H9 (cell line): ENCODE data around the gene CENPM. TPM values are rescaled to one million over a fixed set of nuclear protein-coding genes. Genes with fewer than 3 reads are reported as not detected.

ENCODE experiments used
- DNase-seq: peaks from one replicate; pipeline ENCODE4 v3.0.0-alpha.2; 2017
- H2AFZ ChIP-seq: one replicate; pipeline ENCODE4 v1.6.1; 2013; ENCODE audit warnings: mild to moderate bottlenecking, low read length, control low read depth, moderate library complexity
- H2AK5ac ChIP-seq: 2 replicates; pipeline ENCODE4 v1.6.1; 2013; ENCODE audit warnings: low read length, control low read depth, mixed read lengths; ENCODE audit not compliant: insufficient read length
- H2BK120ac ChIP-seq: one replicate; pipeline ENCODE4 v1.6.1; 2013; ENCODE audit warnings: low read depth, mild to moderate bottlenecking, low read length, control low read depth, inconsistent platforms; ENCODE audit not compliant: poor library complexity, severe bottlenecking
- H2BK12ac ChIP-seq: 2 replicates; pipeline ENCODE4 v1.6.1; 2013; ENCODE audit warnings: low read length, control low read depth, mixed read lengths, low read depth; ENCODE audit not compliant: insufficient read length
- H2BK15ac ChIP-seq: 2 replicates; pipeline ENCODE4 v1.6.1; 2013; ENCODE audit warnings: low read depth, low read length, control low read depth
- H2BK20ac ChIP-seq: one replicate; pipeline ENCODE4 v1.6.1; 2013; ENCODE audit warnings: low read depth, mild to moderate bottlenecking, low read length, control low read depth, inconsistent platforms; ENCODE audit not compliant: poor library complexity, severe bottlenecking
- H2BK5ac ChIP-seq: 2 replicates; pipeline ENCODE4 v1.6.1; 2013; ENCODE audit warnings: low read length, control low read depth, mixed read lengths; ENCODE audit not compliant: insufficient read length
- H3K14ac ChIP-seq: 2 replicates; pipeline ENCODE4 v1.6.1; 2013; ENCODE audit warnings: low read length, control low read depth; ENCODE audit not compliant: insufficient read depth
- H3K18ac ChIP-seq: 2 replicates; pipeline ENCODE4 v1.6.1; 2013; ENCODE audit warnings: low read depth, mild to moderate bottlenecking, mixed read lengths, low read length, control low read depth; ENCODE audit not compliant: insufficient read length
- H3K23ac ChIP-seq: 2 replicates; pipeline ENCODE4 v1.6.1; 2013; ENCODE audit warnings: low read length, control low read depth, mixed read lengths, low read depth; ENCODE audit not compliant: insufficient read length
- H3K23me2 ChIP-seq: 2 replicates; pipeline ENCODE4 v1.6.1; 2013; ENCODE audit warnings: low read depth, mild to moderate bottlenecking, mixed read lengths, low read length, control low read depth; ENCODE audit not compliant: insufficient read length, poor library complexity, severe bottlenecking
- H3K27ac ChIP-seq: 2 replicates; pipeline ENCODE4 v1.5.1; 2013; ENCODE audit warnings: low read length, control low read depth, mixed read lengths, low read depth; ENCODE audit not compliant: insufficient read length
- H3K27me3 ChIP-seq: 2 replicates; pipeline ENCODE4 v1.6.1; 2013; ENCODE audit warnings: low read length, control low read depth, inconsistent platforms; ENCODE audit not compliant: insufficient read depth
- H3K4ac ChIP-seq: 2 replicates; pipeline ENCODE4 v1.6.1; 2013; ENCODE audit warnings: low read depth, mild to moderate bottlenecking, control low read depth, inconsistent platforms, low read length, moderate library complexity
- H3K4me1 ChIP-seq: 2 replicates; pipeline ENCODE4 v1.6.1; 2013; ENCODE audit warnings: low read length, control low read depth, inconsistent platforms; ENCODE audit not compliant: insufficient read depth
- H3K4me2 ChIP-seq: 2 replicates; pipeline ENCODE4 v1.6.1; 2013; ENCODE audit warnings: low read length, control low read depth, mixed read lengths; ENCODE audit not compliant: insufficient read length, insufficient read depth
- H3K56ac ChIP-seq: 2 replicates; pipeline ENCODE4 v1.6.1; 2013; ENCODE audit warnings: low read depth, mild to moderate bottlenecking, mixed read lengths, low read length, control low read depth; ENCODE audit not compliant: insufficient read length
- H3K79me1 ChIP-seq: 2 replicates; pipeline ENCODE4 v1.6.1; 2013; ENCODE audit warnings: low read depth, mild to moderate bottlenecking, moderate library complexity, low read length, control low read depth, inconsistent platforms; ENCODE audit not compliant: insufficient read depth, poor library complexity, severe bottlenecking
- H3K79me2 ChIP-seq: 2 replicates; pipeline ENCODE4 v1.6.1; 2013; ENCODE audit warnings: low read length, control low read depth, inconsistent platforms; ENCODE audit not compliant: insufficient read depth
- H3K9ac ChIP-seq: 2 replicates; pipeline ENCODE4 v1.6.1; 2013; ENCODE audit warnings: low read length, control low read depth, mixed read lengths; ENCODE audit not compliant: insufficient read length; ENCODE audit errors: extremely low read depth
- H3K9me3 ChIP-seq: one replicate; pipeline ENCODE4 v1.6.1; 2013; ENCODE audit warnings: low read depth, low read length, inconsistent platforms; ENCODE audit not compliant: control insufficient read depth
- H3T11ph ChIP-seq: one replicate; pipeline ENCODE4 v1.6.1; 2013; ENCODE audit warnings: mild to moderate bottlenecking, low read length, control low read depth, inconsistent platforms
- H4K20me1 ChIP-seq: one replicate; pipeline ENCODE4 v1.6.1; 2013; ENCODE audit not compliant: control insufficient read depth, insufficient read length, insufficient read depth
- H4K5ac ChIP-seq: 2 replicates; pipeline ENCODE4 v1.6.1; 2013; ENCODE audit warnings: low read depth, mild to moderate bottlenecking, mixed read lengths, low read length, control low read depth; ENCODE audit not compliant: insufficient read length
- H4K8ac ChIP-seq: replicated peaks from 2 replicates; pipeline ENCODE4 v1.6.1; 2013; ENCODE audit warnings: low read length, control low read depth, mixed read lengths, low read depth; ENCODE audit not compliant: insufficient read length
- H4K91ac ChIP-seq: 2 replicates; pipeline ENCODE4 v1.6.1; 2013; ENCODE audit warnings: low read depth, mild to moderate bottlenecking, moderate library complexity, mixed read lengths, low read length, control low read depth; ENCODE audit not compliant: insufficient read length
- H3K27ac Mint-ChIP-seq, 3 experiments: 2 replicates in 2 of 3; 3 replicates in 1 of 3; pipeline ENCODE4 v1.8.0; 2020 to 2021; ENCODE audit warnings: mixed read lengths in 3 of 3, mild to moderate bottlenecking in 1 of 3, moderate library complexity in 1 of 3
- H3K27me3 Mint-ChIP-seq: 2 replicates; pipeline ENCODE4 v1.8.0; 2021; ENCODE audit warnings: low read depth, mild to moderate bottlenecking, moderate library complexity, mixed read lengths
- H3K36me3 Mint-ChIP-seq, 3 experiments: 2 replicates in 2 of 3; 3 replicates in 1 of 3; pipeline ENCODE4 v1.8.0; 2020 to 2021; ENCODE audit warnings: low read depth in 3 of 3, mixed read lengths in 3 of 3; ENCODE audit not compliant: insufficient read depth in 1 of 3
- H3K4me1 Mint-ChIP-seq, 2 experiments: 2 replicates each; pipeline ENCODE4 v1.8.0; 2020; ENCODE audit warnings: mixed read lengths in 2 of 2
- H3K4me3 Mint-ChIP-seq, 2 experiments: 2 replicates in 1 of 2; 3 replicates in 1 of 2; pipeline ENCODE4 v1.8.0; 2020 to 2021; ENCODE audit warnings: mild to moderate bottlenecking in 2 of 2, mixed read lengths in 2 of 2, moderate library complexity in 1 of 2
- H3K9me3 Mint-ChIP-seq, 2 experiments: 2 replicates in 1 of 2; 3 replicates in 1 of 2; pipeline ENCODE4 v1.8.0; 2020; ENCODE audit warnings: mild to moderate bottlenecking in 2 of 2, mixed read lengths in 2 of 2, moderate library complexity in 1 of 2
- CTCF ChIP-seq: fragments of 200-600 bp; sonication (generic); conservative IDR thresholded peaks from 3 replicates; pipeline ENCODE4 v1.8.0; 2021; ENCODE audit warnings: antibody characterized with exemption, mild to moderate bottlenecking
- WGBS: extraction: QIAGEN DNeasy Blood & Tissue Kit; methylation state at CpG from one replicate; pipeline ENCODE4 v1.1.7; 2013; ENCODE audit warnings: missing lambda C conversion rate, low lambda C conversion rate, mixed read lengths; ENCODE audit not compliant: insufficient read length; ENCODE audit errors: extremely low coverage; 5-methylcytosine and 5-hydroxymethylcytosine counted together
- long read RNA-seq: library from polyadenylated mRNA; unstranded; transcript quantifications from one replicate; pipeline ENCODE4 v2.0.0, GENCODE V29; 2020
- total RNA-seq: library from RNA; stranded (reverse); gene quantifications from 2 replicates; pipeline ENCODE4 v1.2.1, GENCODE V29; 2021

The CENPM gene
- total RNA-seq: 36.5 and 37.2 TPM in 2 replicates
- long read RNA-seq, transcript CENPM-201 (6 exons, 966 nt): major isoform, 29 of 63 reads
- long read RNA-seq, transcript CENPM-203 (5 exons, 1,002 nt): minor isoform, 9 of 63 reads
- long read RNA-seq, partial matches to known transcripts: 3 of 63 reads
- long read RNA-seq, other reads (novel, unspliced or antisense): 20 of 63 reads

- Mint-ChIP-seq H3K4me1 (peaks cover 23 to 43% of the 10 kb centered on the region in 2 experiments), H3K36me3 (peaks cover 27 to 36% (median 34%) of the 10 kb centered on the region in 3 experiments; a peak in 6 of 7 replicates), H3K27ac (peak within 1 kb of the TSS in 2 of 3 experiments; percentile 55 to 75; a peak in 4 of 7 replicates), H3K9me3 (no peaks in the 10 kb centered on the region), H3K27me3 (peaks cover 1% of the 10 kb centered on the region), H3K4me3 (peak within 1 kb of the TSS; percentile 81 to 82)
- H2AK5ac ChIP-seq: no peak within 1 kb of the TSS
- H2BK120ac ChIP-seq: no peak within 1 kb of the TSS
- H3K4me2 ChIP-seq: peak within 1 kb of the TSS; percentile 67
- peak; percentile 98 for DNase-seq
- H3K14ac ChIP-seq: peak within 1 kb of the TSS; percentile 91
- H3K9me3 ChIP-seq: no peaks in the 10 kb centered on the region
- no peak within 1 kb of the TSS for H2BK5ac ChIP-seq
- peaks cover 9% of the 10 kb centered on the region for H3K23me2 ChIP-seq
- H3K4me1 ChIP-seq: peaks cover 3% of the 10 kb centered on the region; the same call in 1 of the 2 replicates
- no peak within 1 kb of the TSS for H4K91ac ChIP-seq
- H3K27me3 ChIP-seq: no peaks in the 10 kb centered on the region
- no peak within 1 kb of the TSS for H2BK20ac ChIP-seq
- no peaks in the 10 kb centered on the region for H4K20me1 ChIP-seq
- WGBS: no CpG with 5 or more reads among the region's 56 CpGs
- peak within 1 kb of the TSS; percentile 57 for H3K9ac ChIP-seq
- no peak within 1 kb of the TSS for H2BK15ac ChIP-seq
- no peaks in the 10 kb centered on the region; the same call in 1 of the 2 replicates for H3K79me2 ChIP-seq
- H3K18ac ChIP-seq: peak within 1 kb of the TSS; percentile 78
- TF ChIP-seq CTCF: no peak
- H3K56ac ChIP-seq: no peak within 1 kb of the TSS
- H3K4ac ChIP-seq: no peak within 1 kb of the TSS; the same call in 1 of the 2 replicates
- no peak within 1 kb of the TSS for H2BK12ac ChIP-seq
- H2AFZ ChIP-seq: no peak within 1 kb of the TSS
- no peak within 1 kb of the TSS for H4K5ac ChIP-seq
- no peak within 1 kb of the TSS for H3T11ph ChIP-seq
- H3K79me1 ChIP-seq: no peaks in the 10 kb centered on the region
- no peak within 1 kb of the TSS for H3K23ac ChIP-seq
- H4K8ac ChIP-seq: no peak within 1 kb of the TSS
- no peak within 1 kb of the TSS for H3K27ac ChIP-seq
These were observed at the start of gene CENPM for GRCh38 chr22:41946629-41947423. TSS of gene CENPM (minus strand) at chr22:41947152. CDS start at chr22:41947076, 76 bp downstream.
